ENCODE results near the gene PCDH1. TPM values are rescaled to one million over a fixed set of nuclear protein-coding genes. Genes with fewer than 3 reads are reported as not detected.

PCDH1 gene
- total and polyA plus RNA-seq, 2 of the 8 experiments (the other 6 are each of a cell fraction or from before 2014, with no cell fraction given): 101 to 102 TPM

- H3K23me2 ChIP-seq (ENCODE audit: low read depth, low read length): peaks cover 2% of the 10 kb centered on the region; the same call in 1 of the 2 replicates
- H3K23ac ChIP-seq (ENCODE audit: insufficient read length): no peak overlapping the region
- H3K56ac ChIP-seq (replicated peaks; ENCODE audit: insufficient read length, low read depth, low read length): no peak overlapping the region
- no peak overlapping the region for H3K4me3 ChIP-seq (ENCODE audit: extremely low read depth in 1 of 4, insufficient read depth in 2 of 4, low read depth in 3 of 4, low read length in 4 of 4)
- H4K5ac ChIP-seq (ENCODE audit: insufficient read length, low read depth, low read length): peak overlapping the region; percentile 34
- peaks cover 23 to 53% (median 42%) of the 10 kb centered on the region in 4 experiments for H3K36me3 ChIP-seq (ENCODE audit: control insufficient read depth in 2 of 4, insufficient read depth in 4 of 4, low read length in 3 of 4)
- peak overlapping the region; percentile 84 for H2BK5ac ChIP-seq (ENCODE audit: low read depth, low read length)
- no peaks in the 10 kb centered on the region for H3K27me3 ChIP-seq (replicated peaks in 1 of 4; ENCODE audit: control insufficient read depth in 3 of 4, extremely low read depth in 1 of 4, insufficient read depth in 3 of 4, low read length in 3 of 4)
- TF ChIP-seq FOSL1 (IDR thresholded peaks at IDR 0.05; ENCODE audit: insufficient read depth, low read depth, low read length) (no peak), GABPA (IDR thresholded peaks at IDR 0.05; ENCODE audit: borderline replicate concordance, insufficient read depth, low read length) (no peak), POLR2AphosphoS5 (IDR thresholded peaks at IDR 0.05; ENCODE audit: low read depth, low read length) (0 out of 2 replicates have a peak, but pooled peaks have one; percentile 15)
- peak overlapping the region; percentile 16; the same call in 1 of the 2 replicates for H2BK15ac ChIP-seq (ENCODE audit: low read length)
- 0 out of 2 replicates have a peak overlapping the region, but pooled peaks have one; percentile 26 for H2AK5ac ChIP-seq (ENCODE audit: low read depth, low read length)
- peaks cover 33% of the 10 kb centered on the region for H3K79me1 ChIP-seq (ENCODE audit: low read depth, low read length)
- peaks cover 35 to 46% (median 40%) of the 10 kb centered on the region in 4 experiments for H3K4me1 ChIP-seq (replicated peaks in 1 of 4; ENCODE audit: control insufficient read depth in 3 of 4, insufficient read depth in 4 of 4, low read length in 3 of 4)
- H2BK120ac ChIP-seq (replicated peaks; ENCODE audit: low read depth, low read length): no peak overlapping the region
- H3K9me3 ChIP-seq (ENCODE audit: insufficient read depth in 2 of 2, low read depth in 1 of 2, low read length in 1 of 2): no peaks in the 10 kb centered on the region; a peak in 1 of 4 replicates
- H2BK12ac ChIP-seq (ENCODE audit: low read depth, low read length): peak overlapping the region; percentile 3; the same call in 1 of the 2 replicates
- ChIA-PET CTCF (ENCODE audit: partially characterized antibody) (interaction anchor here (0.7 to 2.1 kb wide), 12 partner anchors 9 to 178 kb away, joined by 3 to 11 read pairs (median 4); no protein-coding TSS in a partner anchor), POLR2A (ENCODE audit: partially characterized antibody) (interaction anchor here (0.8 to 13.5 kb wide), 6 partner anchors 11 to 58 kb away, joined by 3 to 210 read pairs (median 4); no protein-coding TSS in a partner anchor)
- H3K14ac ChIP-seq (ENCODE audit: insufficient read length): no peak overlapping the region
- H2BK20ac ChIP-seq (ENCODE audit: low read length): peak overlapping the region; percentile 8; the same call in 1 of the 2 replicates
- H3K9ac ChIP-seq (replicated peaks in 1 of 4; ENCODE audit: extremely low read depth in 1 of 4, low read depth in 3 of 4, low read length in 3 of 4): no peak overlapping the region
- no peak overlapping the region for H2AFZ ChIP-seq (ENCODE audit: low read length)
- H3K4me2 ChIP-seq (ENCODE audit: insufficient read depth in 1 of 2, low read depth in 2 of 2, low read length in 2 of 2): peak overlapping the region in 1 of 2 experiments; percentile 13; a peak in 2 of 4 replicates
- peak overlapping the region; percentile 75; the same call in 1 of the 2 replicates for H4K8ac ChIP-seq (ENCODE audit: extremely low read depth, insufficient read depth, low read length)
- H3K4ac ChIP-seq (replicated peaks; ENCODE audit: insufficient read length, low read depth, low read length): no peak overlapping the region
- DNase-seq (ENCODE audit: low read depth in 1 of 2, low spot score in 2 of 2) (no peak), FAIRE-seq (no peak)
- peaks cover 8 to 84% of the 10 kb centered on the region in 2 experiments for H3K79me2 ChIP-seq (ENCODE audit: control insufficient read depth in 1 of 2, insufficient read depth in 2 of 2, low read length in 2 of 2)
- H3K27ac ChIP-seq (ENCODE audit: low read depth, low read length): peak overlapping the region; percentile 23; the same call in 1 of the 2 replicates
- H4K20me1 ChIP-seq (replicated peaks in 1 of 2; ENCODE audit: control insufficient read depth in 1 of 2, insufficient read depth in 2 of 2, low read length in 2 of 2): peaks cover 19 to 30% of the 10 kb centered on the region in 2 experiments
- peak overlapping the region; percentile 64; the same call in 1 of the 2 replicates for H3K18ac ChIP-seq (ENCODE audit: extremely low read depth, low read length)
- peak overlapping the region; percentile 81 for H4K91ac ChIP-seq (replicated peaks; ENCODE audit: insufficient read length, low read length)
- 92% methylated on average over 5 of the region's 5 CpGs; no CpG with 5 or more reads in 1 of the 2 experiments for WGBS, 2 experiments (ENCODE audit: extremely low coverage in 1 of 2, insufficient coverage in 1 of 2, insufficient read length in 1 of 2, insufficient replicate concordance in 2 of 2, low coverage in 1 of 2, low lambda C conversion rate in 2 of 2, missing lambda C conversion rate in 1 of 2)
Measured at GRCh38 chr5:141870228-141870627, 8.0 kb downstream of the PCDH1 start.

All from H1 (cell line).